H1 (cell line): ENCODE results near the gene KCNH8. TPM values are rescaled to one million over a fixed set of nuclear protein-coding genes. Genes with fewer than 3 reads are reported as not detected.

ENCODE experiments used
- CTCF ChIA-PET: fragments of 300-600 bp; sonication (Branson Sonifier 250); formaldehyde crosslinking; loops from one replicate; lab custom pipeline; 2021; ENCODE audit not compliant: partially characterized antibody; lab: Charles Lee
- POLR2A ChIA-PET: fragments of 300-600 bp; sonication (Branson Sonifier 250); formaldehyde crosslinking; loops from one replicate; lab custom pipeline; 2021; ENCODE audit warnings: inconsistent platforms; ENCODE audit not compliant: partially characterized antibody; lab: Charles Lee
- DNase-seq, 2 experiments: peaks; one replicate each; pipeline versions ENCODE4 v3.0.0 to v3.0.0-alpha.2; 2010 to 2022; ENCODE audit warnings: low spot score in 2 of 2, low read depth in 1 of 2, mixed read lengths in 1 of 2
- FAIRE-seq: peaks from 2 replicates; lab custom pipeline; 2011; peaks lifted over from hg19 to GRCh38; lab: Jason Lieb, UNC
- H2AFZ ChIP-seq: 2 replicates; pipeline ENCODE4 v1.8.1; 2012; ENCODE audit warnings: low read length, inconsistent platforms
- H2AK5ac ChIP-seq: 2 replicates; pipeline ENCODE4 v1.6.1; 2013; ENCODE audit warnings: low read depth, low read length
- H2BK120ac ChIP-seq: replicated peaks from 2 replicates; pipeline ENCODE3; 2013; ENCODE audit warnings: low read depth, low read length, inconsistent platforms
- H2BK12ac ChIP-seq: 2 replicates; pipeline ENCODE4 v1.6.1; 2013; ENCODE audit warnings: low read depth, low read length
- H2BK15ac ChIP-seq: 2 replicates; pipeline ENCODE4 v1.6.1; 2013; ENCODE audit warnings: low read length
- H2BK20ac ChIP-seq: 2 replicates; pipeline ENCODE4 v1.6.1; 2013; ENCODE audit warnings: low read length
- H2BK5ac ChIP-seq: 2 replicates; pipeline ENCODE4 v1.6.1; 2013; ENCODE audit warnings: low read depth, low read length
- H3K14ac ChIP-seq: 2 replicates; pipeline ENCODE4 v1.6.1; 2013; ENCODE audit warnings: inconsistent platforms; ENCODE audit not compliant: insufficient read length
- H3K18ac ChIP-seq: 2 replicates; pipeline ENCODE4 v1.6.1; 2013; ENCODE audit warnings: low read length; ENCODE audit errors: extremely low read depth
- H3K23ac ChIP-seq: 2 replicates; pipeline ENCODE4 v1.6.1; 2013; ENCODE audit warnings: inconsistent platforms; ENCODE audit not compliant: insufficient read length
- H3K23me2 ChIP-seq: 2 replicates; pipeline ENCODE4 v1.6.1; 2013; ENCODE audit warnings: low read depth, low read length
- H3K27ac ChIP-seq: 2 replicates; pipeline ENCODE4 v1.6.1; 2011; ENCODE audit warnings: low read depth, low read length, inconsistent platforms
- H3K27me3 ChIP-seq, 4 experiments: replicated peaks in 1 of 4; 1 replicate in 1 of 4; 2 replicates in 3 of 4; pipeline versions ENCODE4 v1.6.1 to v1.8.1; 2011 to 2013; ENCODE audit warnings: low read length in 3 of 4, mild to moderate bottlenecking in 3 of 4, inconsistent platforms in 2 of 4, mixed read lengths in 2 of 4, moderate library complexity in 1 of 4; ENCODE audit not compliant: control insufficient read depth in 3 of 4, insufficient read depth in 3 of 4; ENCODE audit errors: extremely low read depth in 1 of 4
- H3K36me3 ChIP-seq, 4 experiments: 2 replicates each; pipeline versions ENCODE4 v1.6.1 to v1.8.1; 2011 to 2013; ENCODE audit warnings: mild to moderate bottlenecking in 4 of 4, low read length in 3 of 4, moderate library complexity in 2 of 4, control low read depth in 1 of 4, inconsistent platforms in 1 of 4; ENCODE audit not compliant: insufficient read depth in 4 of 4, control insufficient read depth in 2 of 4
- H3K4ac ChIP-seq: replicated peaks from 2 replicates; pipeline ENCODE3; 2013; ENCODE audit warnings: low read length, low read depth, mixed read lengths, inconsistent platforms; ENCODE audit not compliant: insufficient read length
- H3K4me1 ChIP-seq, 4 experiments: replicated peaks in 1 of 4; 1 replicate in 1 of 4; 2 replicates in 3 of 4; pipeline versions ENCODE4 v1.6.1 to v1.8.1; 2011 to 2013; ENCODE audit warnings: low read length in 3 of 4, inconsistent platforms in 2 of 4, mixed read lengths in 1 of 4; ENCODE audit not compliant: insufficient read depth in 4 of 4, control insufficient read depth in 3 of 4
- H3K4me2 ChIP-seq, 2 experiments: 2 replicates each; pipeline versions ENCODE4 v1.6.1 to v1.8.1; 2011 to 2013; ENCODE audit warnings: low read depth in 2 of 2, low read length in 2 of 2, control low read depth in 1 of 2, inconsistent platforms in 1 of 2, mild to moderate bottlenecking in 1 of 2; ENCODE audit not compliant: insufficient read depth in 1 of 2
- H3K4me3 ChIP-seq, 4 experiments: fragments of 200-600, 300-600 bp in 1 of 4; sonication (generic), shearing (Covaris generic), sonication (Bioruptor Twin) in 1 of 4; 2 replicates each; pipeline versions ENCODE4 v1.5.1 to v1.8.1; 2011 to 2016; ENCODE audit warnings: low read length in 4 of 4, low read depth in 3 of 4, control low read depth in 2 of 4, inconsistent platforms in 2 of 4, mild to moderate bottlenecking in 2 of 4, mixed read lengths in 1 of 4, moderate library complexity in 1 of 4; ENCODE audit not compliant: insufficient read depth in 2 of 4; ENCODE audit errors: extremely low read depth in 1 of 4
- H3K56ac ChIP-seq: replicated peaks from 2 replicates; pipeline ENCODE3; 2013; ENCODE audit warnings: low read depth, mild to moderate bottlenecking, mixed read lengths, low read length, inconsistent platforms; ENCODE audit not compliant: insufficient read length
- H3K79me1 ChIP-seq: 2 replicates; pipeline ENCODE4 v1.6.1; 2013; ENCODE audit warnings: low read depth, low read length, control low read depth
- H3K79me2 ChIP-seq, 2 experiments: 2 replicates each; pipeline versions ENCODE4 v1.6.1 to v1.8.1; 2012 to 2013; ENCODE audit warnings: low read length in 2 of 2, mild to moderate bottlenecking in 2 of 2, inconsistent platforms in 1 of 2; ENCODE audit not compliant: insufficient read depth in 2 of 2, control insufficient read depth in 1 of 2
- H3K9ac ChIP-seq, 4 experiments: replicated peaks in 1 of 4; 1 replicate in 1 of 4; 2 replicates in 3 of 4; pipeline versions ENCODE4 v1.6.1 to v1.8.1; 2011 to 2013; ENCODE audit warnings: low read depth in 3 of 4, low read length in 3 of 4, control low read depth in 2 of 4, mild to moderate bottlenecking in 2 of 4, moderate library complexity in 2 of 4, inconsistent platforms in 1 of 4; ENCODE audit errors: extremely low read depth in 1 of 4
- H3K9me3 ChIP-seq, 2 experiments: 2 replicates each; pipeline versions ENCODE4 v1.6.1 to v1.8.1; 2012 to 2013; ENCODE audit warnings: mild to moderate bottlenecking in 2 of 2, moderate library complexity in 2 of 2, control low read depth in 1 of 2, inconsistent platforms in 1 of 2, low read depth in 1 of 2, low read length in 1 of 2, mixed read lengths in 1 of 2; ENCODE audit not compliant: insufficient read depth in 2 of 2
- H4K20me1 ChIP-seq, 2 experiments: replicated peaks in 1 of 2; 2 replicates each; pipeline versions ENCODE3 to v1.8.1; 2011 to 2013; ENCODE audit warnings: inconsistent platforms in 2 of 2, low read length in 2 of 2, mild to moderate bottlenecking in 1 of 2; ENCODE audit not compliant: insufficient read depth in 2 of 2, control insufficient read depth in 1 of 2
- H4K5ac ChIP-seq: 2 replicates; pipeline ENCODE4 v1.6.1; 2013; ENCODE audit warnings: low read length, low read depth, mixed read lengths, inconsistent platforms; ENCODE audit not compliant: insufficient read length
- H4K8ac ChIP-seq: 2 replicates; pipeline ENCODE4 v1.8.0; 2013; ENCODE audit warnings: mild to moderate bottlenecking, moderate library complexity, low read length, inconsistent platforms; ENCODE audit not compliant: insufficient read depth; ENCODE audit errors: extremely low read depth
- H4K91ac ChIP-seq: replicated peaks from 2 replicates; pipeline ENCODE3; 2013; ENCODE audit warnings: low read length, mixed read lengths, inconsistent platforms; ENCODE audit not compliant: insufficient read length
- ASH2L ChIP-seq: fragments of 200-600, 300-600 bp; sonication (generic); IDR thresholded peaks from one replicate; pipeline ENCODE4 v1.7.1; 2017; ENCODE audit warnings: low read length
- BCL11A ChIP-seq, 2 experiments: IDR thresholded peaks; one replicate each; pipeline ENCODE4 v1.6.1; 2011; ENCODE audit warnings: low read depth in 2 of 2, low read length in 2 of 2, mild to moderate bottlenecking in 2 of 2
- HDAC2 ChIP-seq, 2 experiments: fragments of 300-600 bp in 1 of 2; sonication (generic) in 1 of 2; IDR thresholded peaks; 2 replicates each; pipeline ENCODE4 v1.6.1; 2011 to 2012; ENCODE audit warnings: low read depth in 2 of 2, low read length in 2 of 2, mild to moderate bottlenecking in 2 of 2, moderate library complexity in 2 of 2, borderline replicate concordance in 1 of 2, inconsistent platforms in 1 of 2
- KDM1A ChIP-seq: fragments of 200-600, 300-600 bp; sonication (generic); IDR thresholded peaks from 2 replicates; pipeline ENCODE4 v1.7.1; 2016; ENCODE audit warnings: mild to moderate bottlenecking, low read length, borderline replicate concordance
- KDM5A ChIP-seq: fragments of 200-600 bp; IDR thresholded peaks from 2 replicates; pipeline ENCODE4 v1.7.1; 2012; ENCODE audit warnings: mild to moderate bottlenecking, low read length, inconsistent platforms, mixed read lengths
- PHF8 ChIP-seq: fragments of 200-600 bp; sonication (generic); conservative IDR thresholded peaks from 2 replicates; pipeline ENCODE4 v1.7.1; 2012; ENCODE audit warnings: low read depth, mild to moderate bottlenecking, inconsistent platforms, low read length, moderate library complexity
- POLR2AphosphoS5 ChIP-seq: IDR thresholded peaks from 2 replicates; pipeline ENCODE4 v1.6.1; 2011; ENCODE audit warnings: low read depth, low read length
- POU5F1 ChIP-seq: IDR thresholded peaks from 2 replicates; pipeline ENCODE4 v1.6.1; 2011; ENCODE audit warnings: low read depth, mild to moderate bottlenecking, low read length, moderate library complexity
- RBBP5 ChIP-seq: IDR thresholded peaks from 2 replicates; pipeline ENCODE4 v1.7.1; 2012; ENCODE audit warnings: low read depth, mild to moderate bottlenecking, inconsistent platforms, low read length, moderate library complexity, borderline replicate concordance
- RNF2 ChIP-seq: fragments of 200-900, 300-1000 bp; sonication (generic); IDR thresholded peaks from 2 replicates; pipeline ENCODE4 v1.7.1; 2016; ENCODE audit warnings: borderline replicate concordance, low read depth, mild to moderate bottlenecking, antibody characterized with exemption, low read length; ENCODE audit not compliant: poor library complexity, severe bottlenecking; ENCODE audit errors: missing control alignments
- SP1 ChIP-seq: IDR thresholded peaks from 2 replicates; pipeline ENCODE4 v1.6.1; 2011; ENCODE audit warnings: low read depth, low read length
- YY1 ChIP-seq: IDR thresholded peaks from 2 replicates; pipeline ENCODE4 v1.6.1; 2011; ENCODE audit warnings: low read depth, mild to moderate bottlenecking, low read length
- ZNF274 ChIP-seq: IDR thresholded peaks from 2 replicates; pipeline ENCODE4 v1.7.0; 2012; ENCODE audit warnings: low read length, borderline replicate concordance; ENCODE audit errors: extremely low read depth
- WGBS, 2 experiments: shearing (Covaris generic) in 1 of 2; methylation state at CpG; one replicate each; pipeline versions ENCODE4 v1.1.6 to v1.1.7; 2013 to 2015; ENCODE audit warnings: low lambda C conversion rate in 2 of 2, mixed read lengths in 2 of 2, inconsistent platforms in 1 of 2, low coverage in 1 of 2, missing lambda C conversion rate in 1 of 2; ENCODE audit not compliant: insufficient replicate concordance in 2 of 2, insufficient coverage in 1 of 2, insufficient read length in 1 of 2; ENCODE audit errors: extremely low coverage in 1 of 2, missing lambda C conversion rate in 1 of 2; 5-methylcytosine and 5-hydroxymethylcytosine counted together
- polyA plus RNA-seq, 7 experiments: library from polyadenylated mRNA; depleted of rRNA in 3 of 7; stranded (reverse) in 5 of 7; unstranded in 2 of 7; fragments of >200 nt in 5 of 7; fragments of 200-250 nt in 2 of 7; gene quantifications; 1 replicate in 5 of 7; 2 replicates in 1 of 7; 4 replicates in 1 of 7; pipeline versions ENCODE4 v1.2.1 to v1.2.3, GENCODE V29; 2011 to 2013; ENCODE audit warnings: missing spikeins in 2 of 7, mixed read lengths in 2 of 7
- total RNA-seq: library from RNA; stranded (reverse); fragmentation: NEBNext Ultra II Directional; extraction: Animal tissue kit (Norgen Biotek cat#: 25700); gene quantifications from 2 replicates; pipeline ENCODE4 v1.2.1, GENCODE V29; 2021

KCNH8 gene
- total and polyA plus RNA-seq, 2 of the 8 experiments (the other 6 are each of a cell fraction or from before 2014, with no cell fraction given), result 2.2 to 2.4 TPM

DNA sequence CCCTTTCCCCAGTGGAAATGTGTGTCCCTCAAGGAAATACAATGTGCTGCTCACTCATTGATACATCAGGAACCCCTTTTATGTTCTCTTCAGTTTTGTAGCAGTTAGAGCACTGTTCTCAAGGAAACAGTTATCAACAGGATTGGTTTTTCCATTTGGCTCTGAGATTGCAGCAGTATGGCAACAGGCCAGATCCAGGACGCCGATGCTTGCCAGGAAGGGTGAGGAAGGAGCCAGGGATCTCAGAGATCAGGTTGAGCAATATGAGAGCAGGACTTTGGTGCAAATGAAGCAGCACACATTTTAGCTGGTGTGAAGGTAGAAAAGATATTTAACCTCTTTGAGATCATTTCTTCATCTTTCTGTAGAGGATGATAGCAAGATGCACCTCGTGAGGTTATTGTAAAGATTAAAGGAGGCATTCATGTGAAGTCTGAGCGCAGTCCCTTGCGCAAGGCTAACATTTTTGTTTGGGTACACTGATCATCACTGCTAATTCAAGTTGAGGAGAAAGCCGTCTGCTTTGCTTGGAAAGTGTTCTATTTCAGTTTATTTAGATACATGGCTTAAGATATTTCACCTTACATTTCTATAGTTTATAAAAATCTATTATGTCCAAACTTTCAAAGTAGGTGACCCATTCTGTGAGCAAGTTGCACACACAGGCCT, 68.5 kb downstream of the KCNH8 start:
- Histone ChIP-seq H2AFZ (no peak overlapping the region), H3K36me3 (no peaks in the 10 kb centered on the region), H4K20me1 (no peaks in the 10 kb centered on the region), H2BK5ac (no peak overlapping the region), H3K79me2 (no peaks in the 10 kb centered on the region; a peak in 1 of 4 replicates), H3K79me1 (no peaks in the 10 kb centered on the region), H3K14ac (no peak overlapping the region), H3K9me3 (no peaks in the 10 kb centered on the region), H4K5ac (no peak overlapping the region), H3K18ac (no peak overlapping the region), H3K4me3 (no peak overlapping the region), H3K23me2 (no peaks in the 10 kb centered on the region), H2AK5ac (no peak overlapping the region), H3K4me2 (no peak overlapping the region), H2BK120ac (no peak overlapping the region), H3K23ac (no peak overlapping the region), H2BK20ac (no peak overlapping the region), H3K27me3 (no peaks in the 10 kb centered on the region), H3K4ac (no peak overlapping the region), H3K4me1 (peaks cover 0 to 4% (median 2%) of the 10 kb centered on the region in 4 experiments; a peak in 2 of 7 replicates), H4K8ac (no peak overlapping the region), H3K27ac (no peak overlapping the region), H3K9ac (no peak overlapping the region), H2BK12ac (no peak overlapping the region), H2BK15ac (no peak overlapping the region), H4K91ac (no peak overlapping the region), H3K56ac (no peak overlapping the region)
- POLR2A ChIA-PET, result no interaction called here
- FAIRE-seq, result no peak
- DNase-seq, result no peak
- 94% methylated on average over 6 of the region's 6 CpGs; no CpG with 5 or more reads in 1 of the 2 experiments for WGBS, 2 experiments
- CTCF ChIA-PET, result interaction anchor here (1.1 kb wide), 2 partner anchors 40 to 79 kb away, joined by 3 read pairs; no protein-coding TSS in a partner anchor
- TF ChIP-seq POLR2AphosphoS5 (no peak), ZNF274 (no peak), HDAC2 (IDR thresholded peaks at IDR 0.05; ENCODE audit: borderline replicate concordance in 1 of 2, low read depth in 2 of 2, low read length in 2 of 2) (no peak), POU5F1 (no peak), PHF8 (no peak), BCL11A (IDR thresholded peaks at IDR 0.05; ENCODE audit: low read depth in 2 of 2, low read length in 2 of 2) (no peak), SP1 (no peak), RBBP5 (no peak), RNF2 (no peak), YY1 (no peak), KDM1A (no peak), ASH2L (no peak), KDM5A (no peak)
